Adrenal gland (tissue), 5 donors: ENCODE results near the gene FAM110A.

Experiments
- POLR2A ChIP-seq, 2 donors: fragments of 450-650 bp; IDR thresholded peaks; one replicate each; pipeline ENCODE4 v1.6.1; 2017; ENCODE audit warnings: antibody characterized with exemption in 2 of 2, mild to moderate bottlenecking in 2 of 2, moderate library complexity in 1 of 2
- TF ChIP-seq, protein P1 (sequence below), 6 experiments: fragments of 450-650 bp in 4 of 6; fragments of 200-600 bp in 2 of 6; sonication (generic) in 1 of 6; IDR thresholded peaks; 1 replicate in 5 of 6; 2 replicates in 1 of 6; pipeline versions ENCODE4 v1.5.1 to v1.8.0; 2016 to 2021; ENCODE audit warnings: antibody characterized with exemption in 6 of 6, mild to moderate bottlenecking in 2 of 6, moderate library complexity in 1 of 6
- donor health status: DM: no; HTN: no; CAD: no.

DNA sequence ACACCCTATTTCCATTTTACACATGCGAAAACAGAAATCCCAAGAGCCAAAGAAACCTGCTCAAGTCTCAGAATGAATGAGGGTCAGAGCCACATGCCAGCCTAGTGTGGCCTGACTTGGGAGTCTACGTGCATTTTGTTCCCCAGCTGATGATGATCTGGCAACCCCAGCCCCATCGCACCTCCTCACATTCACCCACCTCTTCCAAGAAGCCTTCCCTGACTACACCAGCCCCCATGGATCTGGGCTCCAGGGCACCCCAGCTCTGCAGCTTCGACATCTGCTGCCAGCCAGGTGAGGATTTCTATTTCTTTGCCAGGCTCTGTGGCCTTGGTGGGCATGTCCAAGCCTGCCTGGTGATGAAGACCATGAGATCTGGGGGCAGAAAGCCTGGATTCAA is 41.6 kb downstream of the FAM110A start:
- TF ChIP-seq, protein P1, sequence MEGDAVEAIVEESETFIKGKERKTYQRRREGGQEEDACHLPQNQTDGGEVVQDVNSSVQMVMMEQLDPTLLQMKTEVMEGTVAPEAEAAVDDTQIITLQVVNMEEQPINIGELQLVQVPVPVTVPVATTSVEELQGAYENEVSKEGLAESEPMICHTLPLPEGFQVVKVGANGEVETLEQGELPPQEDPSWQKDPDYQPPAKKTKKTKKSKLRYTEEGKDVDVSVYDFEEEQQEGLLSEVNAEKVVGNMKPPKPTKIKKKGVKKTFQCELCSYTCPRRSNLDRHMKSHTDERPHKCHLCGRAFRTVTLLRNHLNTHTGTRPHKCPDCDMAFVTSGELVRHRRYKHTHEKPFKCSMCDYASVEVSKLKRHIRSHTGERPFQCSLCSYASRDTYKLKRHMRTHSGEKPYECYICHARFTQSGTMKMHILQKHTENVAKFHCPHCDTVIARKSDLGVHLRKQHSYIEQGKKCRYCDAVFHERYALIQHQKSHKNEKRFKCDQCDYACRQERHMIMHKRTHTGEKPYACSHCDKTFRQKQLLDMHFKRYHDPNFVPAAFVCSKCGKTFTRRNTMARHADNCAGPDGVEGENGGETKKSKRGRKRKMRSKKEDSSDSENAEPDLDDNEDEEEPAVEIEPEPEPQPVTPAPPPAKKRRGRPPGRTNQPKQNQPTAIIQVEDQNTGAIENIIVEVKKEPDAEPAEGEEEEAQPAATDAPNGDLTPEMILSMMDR (IDR thresholded peaks at IDR 0.05), result no peak
- no peak for TF ChIP-seq POLR2A (IDR thresholded peaks at IDR 0.05)
